GM18519 (cell line): Measurements from ENCODE around the gene SERPINA5.

Source experiments
- ATAC-seq: cut with Tn5 transposase; IDR thresholded peaks from one replicate; pipeline ENCODE4 v1.9.1; 2021; ENCODE audit warnings: mild to moderate bottlenecking, moderate library complexity; ENCODE audit not compliant: unreplicated experiment, low FRiP score

Gene SERPINA5

GRCh38 chr14:94641632-94641955 lies 60.4 kb downstream of the SERPINA5 start:
- ATAC-seq = no peak
